ENCODE results near the gene RPP38. TPM values are rescaled to one million over a fixed set of nuclear protein-coding genes. Genes with fewer than 3 reads are reported as not detected.
A peak's percentile ranks its signal among the peaks of the same experiment; 100 is the strongest.

The RPP38 gene
- total and polyA plus RNA-seq, 10 of the 15 experiments (the other 5 are each of a cell fraction or from before 2014, with no cell fraction given), result 13.0 to 40.9 (median 27.2) TPM

GRCh38 chr10:15068802-15069201 is 28.4 kb upstream of the RPP38 start (continued):
- no peak for TF ChIP-seq YY1 (IDR thresholded peaks at IDR 0.05; ENCODE audit: low read depth, low read length)
- no peak for TF ChIP-seq SKIL (IDR thresholded peaks at IDR 0.05; ENCODE audit: low read depth, poor library complexity, severe bottlenecking)
- TF ChIP-seq SMC3 (IDR thresholded peaks at IDR 0.05; ENCODE audit: borderline replicate concordance, low read length), result no peak
- no peak for TF ChIP-seq IRF4 (IDR thresholded peaks at IDR 0.05; ENCODE audit: low read depth, low read length)
- TF ChIP-seq TARDBP (IDR thresholded peaks at IDR 0.05; ENCODE audit: borderline replicate concordance), result no peak

GRCh38 chr10:15069230-15069629 is 27.9 kb upstream of the RPP38 start:
- no peak for FAIRE-seq
- no TSS peak for BruUV-seq (replicated peaks)
- H3K9me3 ChIP-seq (replicated peaks; ENCODE audit: control insufficient read depth, insufficient read depth, low read length), result no peaks in the 10 kb centered on the region; the same call in 2 of the 3 replicates
- ATAC-seq, result peak; percentile 21; the same call in 2 of the 3 replicates
- ChIA-PET CTCF (interaction anchor here (1.4 kb wide), 1 partner anchor 37 kb away, joined by 3 read pairs; no protein-coding TSS in a partner anchor), SMC1A (ENCODE audit: uncharacterized antibody, unreplicated experiment) (no interaction called here), RAD21 (ENCODE audit: unreplicated experiment) (no interaction called here), POLR2A (no interaction called here)
- TF ChIP-seq EP300 (IDR thresholded peaks at IDR 0.05; ENCODE audit: borderline replicate concordance in 1 of 2, control insufficient read depth in 1 of 2, low read depth in 2 of 2, low read length in 2 of 2), result no peak
- TF ChIP-seq RELA (IDR thresholded peaks at IDR 0.05; ENCODE audit: borderline replicate concordance, partially characterized antibody), result no peak
- no peak for TF ChIP-seq ZNF207 (IDR thresholded peaks at IDR 0.05; ENCODE audit: borderline replicate concordance)
- no peak for TF ChIP-seq KDM1A (IDR thresholded peaks at IDR 0.05; ENCODE audit: borderline replicate concordance)
- no peak for TF ChIP-seq RCOR1 (conservative IDR thresholded peaks at IDR 0.05; ENCODE audit: low read depth, low read length)
- no peak for TF ChIP-seq CHD4 (IDR thresholded peaks at IDR 0.05)
- no peak for TF ChIP-seq FOXM1 (IDR thresholded peaks at IDR 0.05; ENCODE audit: low read depth, low read length)
- TF ChIP-seq CUX1 (IDR thresholded peaks at IDR 0.05; ENCODE audit: insufficient replicate concordance, low read depth, low read length), result no peak
- TF ChIP-seq KAT2A (conservative IDR thresholded peaks at IDR 0.05; ENCODE audit: control insufficient read depth, low read depth, low read length), result no peak
- TF ChIP-seq GABPA (IDR thresholded peaks at IDR 0.05; ENCODE audit: low read depth), result no peak
- no peak for TF ChIP-seq PKNOX1 (IDR thresholded peaks at IDR 0.05)
- TF ChIP-seq YY1 (IDR thresholded peaks at IDR 0.05; ENCODE audit: low read depth, low read length), result no peak
- no peaks in the 10 kb centered on the region for H3K79me2 ChIP-seq (ENCODE audit: control insufficient read depth, insufficient read depth, low read length)
- H3K9ac ChIP-seq (ENCODE audit: control insufficient read depth, insufficient read depth, low read length), result no peak overlapping the region
- H3K4me2 ChIP-seq (ENCODE audit: control insufficient read depth, insufficient read depth), result no peak overlapping the region
- H3K27me3 ChIP-seq (replicated peaks in 1 of 2; ENCODE audit: control insufficient read depth in 2 of 2, insufficient read depth in 2 of 2, low read length in 1 of 2), result no peaks in the 10 kb centered on the region; a peak in 1 of 4 replicates
- in situ Hi-C loops (cut with MboI), result no loop called here
- H3K36me3 ChIP-seq (ENCODE audit: control insufficient read depth in 2 of 2, insufficient read depth in 2 of 2, low read length in 1 of 2), result no peaks in the 10 kb centered on the region
- H4K20me1 ChIP-seq (ENCODE audit: control insufficient read depth, insufficient read depth), result no peaks in the 10 kb centered on the region
- no peak for DNase-seq (ENCODE audit: low read depth, low spot score)
- H2AFZ ChIP-seq (ENCODE audit: control insufficient read depth, low read depth, low read length), result no peak overlapping the region
- no peak overlapping the region for H3K27ac ChIP-seq (ENCODE audit: control insufficient read depth, insufficient read depth)
- H3K4me3 ChIP-seq, result no peak overlapping the region
- H3K4me1 ChIP-seq (ENCODE audit: control insufficient read depth, insufficient read depth, low read length), result no peaks in the 10 kb centered on the region
- intact Hi-C loops (cut with micrococcal nuclease; ENCODE audit: unreplicated experiment), result no loop called here
- WGBS (ENCODE audit: insufficient coverage, insufficient replicate concordance, low lambda C conversion rate, missing lambda C conversion rate), result 52% methylated on average over 4 of the region's 4 CpGs
